AG10803 (cell line): ENCODE measurements around the gene MID1.
A peak's percentile ranks its signal among the peaks of the same experiment; 100 is the strongest.
"Not testable (repeated sequence)": the region's sequence is repeated elsewhere in the genome, so short reads cannot be mapped to it uniquely, and the experiment has no call there.

Experiments
- DNase-seq: peaks from one replicate; pipeline ENCODE4 v3.0.0; 2010; ENCODE audit warnings: low read depth
- H3K4me3 ChIP-seq: 2 replicates; pipeline ENCODE4 v1.5.1; 2011; ENCODE audit warnings: mild to moderate bottlenecking, low read length, control low read depth
- TF ChIP-seq, protein P1 (sequence below): conservative IDR thresholded peaks from 2 replicates; pipeline ENCODE4 v1.5.1; 2011; ENCODE audit warnings: mild to moderate bottlenecking, low read length, control low read depth, inconsistent platforms

MID1 gene

GRCh38 chrX:10591363-10592335, 28.7 kb downstream of the MID1 start:
- TF ChIP-seq, protein P1, sequence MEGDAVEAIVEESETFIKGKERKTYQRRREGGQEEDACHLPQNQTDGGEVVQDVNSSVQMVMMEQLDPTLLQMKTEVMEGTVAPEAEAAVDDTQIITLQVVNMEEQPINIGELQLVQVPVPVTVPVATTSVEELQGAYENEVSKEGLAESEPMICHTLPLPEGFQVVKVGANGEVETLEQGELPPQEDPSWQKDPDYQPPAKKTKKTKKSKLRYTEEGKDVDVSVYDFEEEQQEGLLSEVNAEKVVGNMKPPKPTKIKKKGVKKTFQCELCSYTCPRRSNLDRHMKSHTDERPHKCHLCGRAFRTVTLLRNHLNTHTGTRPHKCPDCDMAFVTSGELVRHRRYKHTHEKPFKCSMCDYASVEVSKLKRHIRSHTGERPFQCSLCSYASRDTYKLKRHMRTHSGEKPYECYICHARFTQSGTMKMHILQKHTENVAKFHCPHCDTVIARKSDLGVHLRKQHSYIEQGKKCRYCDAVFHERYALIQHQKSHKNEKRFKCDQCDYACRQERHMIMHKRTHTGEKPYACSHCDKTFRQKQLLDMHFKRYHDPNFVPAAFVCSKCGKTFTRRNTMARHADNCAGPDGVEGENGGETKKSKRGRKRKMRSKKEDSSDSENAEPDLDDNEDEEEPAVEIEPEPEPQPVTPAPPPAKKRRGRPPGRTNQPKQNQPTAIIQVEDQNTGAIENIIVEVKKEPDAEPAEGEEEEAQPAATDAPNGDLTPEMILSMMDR, result no peak
- no peak overlapping the region for H3K4me3 ChIP-seq
- DNase-seq, result no peak

GRCh38 chrX:10589787-10590186, 30.6 kb downstream of the MID1 start:
- not testable (repeated sequence) for H3K4me3 ChIP-seq, DNase-seq

DNA sequence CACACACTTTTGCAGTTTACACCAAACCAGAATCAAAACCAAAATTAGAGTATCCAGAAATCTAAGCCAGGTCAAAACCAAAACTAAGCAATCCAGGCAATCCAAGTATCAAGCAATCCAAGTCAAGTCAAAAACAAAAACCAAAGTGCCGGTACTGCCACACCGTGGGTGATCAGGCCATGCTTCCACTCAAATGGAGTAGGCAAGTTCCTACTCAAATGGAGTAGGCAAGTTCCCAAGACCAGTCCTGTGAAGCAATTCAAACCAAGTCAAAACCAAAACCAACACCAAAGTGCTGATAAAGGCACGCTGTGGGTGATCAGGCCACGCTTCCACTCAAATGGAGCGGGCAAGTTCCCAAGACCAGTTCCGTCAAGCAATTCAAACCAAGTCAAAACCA, 31.3 kb downstream of the MID1 start:
- no peak overlapping the region for H3K4me3 ChIP-seq
- TF ChIP-seq, protein P1, result no peak
- DNase-seq, result no peak

DNA sequence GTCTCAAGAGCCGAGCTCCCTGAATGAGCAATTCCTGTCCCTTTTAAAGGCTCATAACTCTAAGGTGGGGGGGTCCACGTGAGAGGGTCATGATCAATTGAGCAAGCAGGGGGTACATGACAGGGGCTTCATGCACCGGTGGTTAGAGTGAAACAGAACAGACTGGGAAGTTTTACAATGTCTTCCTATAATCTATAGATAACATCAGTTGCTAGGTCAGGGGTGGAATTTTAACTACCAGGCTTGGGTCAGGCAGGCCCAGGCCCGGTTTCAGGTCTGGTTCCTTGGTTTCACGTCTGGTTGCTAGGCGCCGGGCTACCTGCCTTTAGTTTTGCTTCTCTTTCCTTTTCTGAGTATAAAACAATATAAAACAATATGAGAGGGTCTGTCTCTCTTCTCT, 35.5 kb downstream of the MID1 start:
- DNase-seq, H3K4me3 ChIP-seq: not testable (repeated sequence)

DNA sequence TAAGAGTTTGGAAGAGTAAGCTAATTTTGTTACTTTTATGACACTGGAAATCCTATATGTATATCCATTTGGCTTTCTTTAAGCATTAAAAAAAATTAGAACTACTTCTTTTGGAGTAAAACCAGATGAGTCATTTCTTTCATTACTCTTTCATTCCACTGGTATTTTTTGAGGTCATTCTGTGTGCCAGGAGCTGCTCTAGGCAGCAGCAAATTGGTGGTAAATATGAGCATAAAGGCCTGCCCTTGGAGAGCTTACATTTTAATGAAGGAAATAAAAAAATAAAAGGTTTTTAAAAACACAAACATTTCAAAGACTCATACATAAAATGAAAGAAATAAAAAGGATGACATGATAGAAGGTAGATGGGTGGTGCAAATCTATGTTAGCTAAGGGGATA, 37.4 kb downstream of the MID1 start:
- H3K4me3 ChIP-seq, result no peak overlapping the region
- DNase-seq, result peak; percentile 55
- TF ChIP-seq, protein P1, result no peak

GRCh38 chrX:10582215-10582733, 38.1 kb downstream of the MID1 start:
- TF ChIP-seq, protein P1, result no peak
- no peak overlapping the region for H3K4me3 ChIP-seq
- no peak for DNase-seq

GRCh38 chrX:10579112-10580011, 41.0 kb downstream of the MID1 start:
- H3K4me3 ChIP-seq, result peak overlapping the region; percentile 38
- DNase-seq, result peak; percentile 61
- TF ChIP-seq, protein P1, result no peak
